Measurements from ENCODE around the gene ZDHHC1.

- TF ChIP-seq, protein P1, sequence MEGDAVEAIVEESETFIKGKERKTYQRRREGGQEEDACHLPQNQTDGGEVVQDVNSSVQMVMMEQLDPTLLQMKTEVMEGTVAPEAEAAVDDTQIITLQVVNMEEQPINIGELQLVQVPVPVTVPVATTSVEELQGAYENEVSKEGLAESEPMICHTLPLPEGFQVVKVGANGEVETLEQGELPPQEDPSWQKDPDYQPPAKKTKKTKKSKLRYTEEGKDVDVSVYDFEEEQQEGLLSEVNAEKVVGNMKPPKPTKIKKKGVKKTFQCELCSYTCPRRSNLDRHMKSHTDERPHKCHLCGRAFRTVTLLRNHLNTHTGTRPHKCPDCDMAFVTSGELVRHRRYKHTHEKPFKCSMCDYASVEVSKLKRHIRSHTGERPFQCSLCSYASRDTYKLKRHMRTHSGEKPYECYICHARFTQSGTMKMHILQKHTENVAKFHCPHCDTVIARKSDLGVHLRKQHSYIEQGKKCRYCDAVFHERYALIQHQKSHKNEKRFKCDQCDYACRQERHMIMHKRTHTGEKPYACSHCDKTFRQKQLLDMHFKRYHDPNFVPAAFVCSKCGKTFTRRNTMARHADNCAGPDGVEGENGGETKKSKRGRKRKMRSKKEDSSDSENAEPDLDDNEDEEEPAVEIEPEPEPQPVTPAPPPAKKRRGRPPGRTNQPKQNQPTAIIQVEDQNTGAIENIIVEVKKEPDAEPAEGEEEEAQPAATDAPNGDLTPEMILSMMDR (IDR thresholded peaks at IDR 0.05), result no peak
- TF ChIP-seq POLR2A (IDR thresholded peaks at IDR 0.05) (no peak), POLR2AphosphoS5 (IDR thresholded peaks at IDR 0.05) (no peak)
Measured at GRCh38 chr16:67459066-67459860, 43.0 kb upstream of the ZDHHC1 start.

Data from gastroesophageal sphincter (tissue), 3 donors.